Measurements from ENCODE around the gene CHST2. TPM values are rescaled to one million over a fixed set of nuclear protein-coding genes. Genes with fewer than 3 reads are reported as not detected.

The CHST2 gene
- total RNA-seq, 2 experiments from 2014 or later = 6.0 to 6.9 TPM

DNA sequence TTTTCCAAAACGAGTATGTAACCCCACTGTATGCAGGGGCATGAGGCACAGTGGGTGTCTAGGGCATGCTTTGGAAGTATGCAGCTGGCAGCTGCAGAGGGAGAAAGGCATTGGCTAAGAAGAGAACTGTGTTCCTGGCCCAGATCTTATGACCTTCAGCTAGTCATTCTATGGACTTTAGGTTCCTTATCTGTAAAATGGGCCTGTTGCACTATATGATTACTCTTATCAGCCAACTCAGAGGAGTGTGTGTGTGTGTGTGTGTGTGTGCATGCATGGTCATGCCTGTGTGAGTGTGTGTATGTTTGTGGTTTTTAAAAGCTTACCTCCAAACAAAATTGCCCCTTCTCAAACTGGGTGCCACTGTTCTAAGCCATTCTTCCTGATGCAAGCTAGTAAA lies 27.4 kb upstream of the CHST2 start:
- no peaks in the 10 kb centered on the region for H3K27me3 Mint-ChIP-seq
- H3K4me1 Mint-ChIP-seq (ENCODE audit: low read depth) = no peaks in the 10 kb centered on the region
- ChIA-PET CTCF (no interaction called here), POLR2A (no interaction called here)
- H3K27ac Mint-ChIP-seq = no peak overlapping the region
- no peak for DNase-seq
- TF ChIP-seq, protein P1, sequence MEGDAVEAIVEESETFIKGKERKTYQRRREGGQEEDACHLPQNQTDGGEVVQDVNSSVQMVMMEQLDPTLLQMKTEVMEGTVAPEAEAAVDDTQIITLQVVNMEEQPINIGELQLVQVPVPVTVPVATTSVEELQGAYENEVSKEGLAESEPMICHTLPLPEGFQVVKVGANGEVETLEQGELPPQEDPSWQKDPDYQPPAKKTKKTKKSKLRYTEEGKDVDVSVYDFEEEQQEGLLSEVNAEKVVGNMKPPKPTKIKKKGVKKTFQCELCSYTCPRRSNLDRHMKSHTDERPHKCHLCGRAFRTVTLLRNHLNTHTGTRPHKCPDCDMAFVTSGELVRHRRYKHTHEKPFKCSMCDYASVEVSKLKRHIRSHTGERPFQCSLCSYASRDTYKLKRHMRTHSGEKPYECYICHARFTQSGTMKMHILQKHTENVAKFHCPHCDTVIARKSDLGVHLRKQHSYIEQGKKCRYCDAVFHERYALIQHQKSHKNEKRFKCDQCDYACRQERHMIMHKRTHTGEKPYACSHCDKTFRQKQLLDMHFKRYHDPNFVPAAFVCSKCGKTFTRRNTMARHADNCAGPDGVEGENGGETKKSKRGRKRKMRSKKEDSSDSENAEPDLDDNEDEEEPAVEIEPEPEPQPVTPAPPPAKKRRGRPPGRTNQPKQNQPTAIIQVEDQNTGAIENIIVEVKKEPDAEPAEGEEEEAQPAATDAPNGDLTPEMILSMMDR (IDR thresholded peaks at IDR 0.05) = no peak
- ATAC-seq = no peak
- no peaks in the 10 kb centered on the region for H3K36me3 Mint-ChIP-seq (ENCODE audit: low read depth)
- no peak overlapping the region for H3K4me3 Mint-ChIP-seq
- intact Hi-C loops (cut with micrococcal nuclease) = no loop called here
- H3K9me3 Mint-ChIP-seq = no peaks in the 10 kb centered on the region

DNA sequence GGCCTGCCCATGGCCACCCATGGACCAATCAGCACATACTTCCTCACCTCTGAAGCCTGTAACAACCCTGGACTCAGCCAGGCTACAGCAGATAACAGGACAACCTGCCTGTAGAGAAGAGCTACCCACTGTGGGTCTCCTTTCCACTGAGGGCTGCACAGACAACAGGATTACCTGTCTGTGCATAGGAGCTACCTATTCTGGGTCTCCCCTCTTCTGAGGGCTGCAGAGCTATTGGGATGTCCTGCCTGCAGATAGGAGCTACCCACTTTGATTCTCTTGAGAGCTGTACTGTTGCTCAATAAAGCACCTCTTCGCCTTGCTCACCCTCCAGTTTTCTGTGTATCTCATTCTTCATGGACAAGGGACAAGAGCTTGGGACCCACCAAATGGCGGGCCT lies 23.8 kb upstream of the CHST2 start:
- DNase-seq = no peak
- Mint-ChIP-seq H3K9me3 (no peaks in the 10 kb centered on the region), H3K27ac (no peak overlapping the region), H3K27me3 (peaks cover 3% of the 10 kb centered on the region), H3K4me1 (ENCODE audit: low read depth) (no peaks in the 10 kb centered on the region), H3K4me3 (no peak overlapping the region), H3K36me3 (ENCODE audit: low read depth) (no peaks in the 10 kb centered on the region)
- POLR2A ChIA-PET = no interaction called here
- ATAC-seq = no peak
- intact Hi-C loops (cut with micrococcal nuclease) = no loop called here
- TF ChIP-seq, protein P1 (IDR thresholded peaks at IDR 0.05) = no peak
- CTCF ChIA-PET = no interaction called here

GRCh38 chr3:143098032-143098764 lies 21.4 kb upstream of the CHST2 start:
- Mint-ChIP-seq H3K27me3 (peaks cover 4% of the 10 kb centered on the region), H3K4me3 (no peak overlapping the region), H3K4me1 (ENCODE audit: low read depth) (no peaks in the 10 kb centered on the region), H3K36me3 (ENCODE audit: low read depth) (no peaks in the 10 kb centered on the region), H3K27ac (no peak overlapping the region), H3K9me3 (no peaks in the 10 kb centered on the region)
- POLR2A ChIA-PET = interaction anchor here (0.6 kb wide), 1 partner anchor 531 kb away, joined by 3 read pairs; no protein-coding TSS in a partner anchor
- no peak for DNase-seq
- intact Hi-C loops (cut with micrococcal nuclease) = no loop called here
- ATAC-seq = no peak
- CTCF ChIA-PET = no interaction called here
- TF ChIP-seq, protein P1 (IDR thresholded peaks at IDR 0.05) = no peak

DNA sequence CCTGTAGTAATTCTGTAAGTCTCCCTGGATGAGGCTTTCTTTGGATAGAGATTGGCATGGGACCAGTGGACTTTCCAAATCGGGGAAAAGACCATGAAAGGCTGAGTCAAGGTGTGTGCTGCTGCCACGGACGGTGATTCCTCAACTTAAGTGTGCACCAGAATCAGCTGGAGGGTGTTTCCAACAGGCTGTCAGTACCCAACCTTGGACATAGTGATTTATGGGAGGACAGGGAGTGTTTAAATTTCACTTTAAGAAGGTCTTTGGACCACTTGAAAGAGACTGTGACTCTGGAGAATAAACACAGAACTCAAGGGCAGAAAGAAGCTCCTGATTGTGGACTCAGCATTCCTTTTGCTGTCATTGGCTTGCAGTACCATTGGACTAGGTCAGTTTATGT lies 20.4 kb upstream of the CHST2 start:
- Mint-ChIP-seq H3K36me3 (ENCODE audit: low read depth) (no peaks in the 10 kb centered on the region), H3K4me1 (ENCODE audit: low read depth) (peaks cover 3% of the 10 kb centered on the region), H3K9me3 (peaks cover 2% of the 10 kb centered on the region), H3K27ac (no peak overlapping the region), H3K4me3 (no peak overlapping the region), H3K27me3 (peaks cover 4% of the 10 kb centered on the region)
- ATAC-seq (no peak), DNase-seq (no peak)
- ChIA-PET CTCF (no interaction called here), POLR2A (interaction anchor here (0.6 kb wide), 1 partner anchor 530 kb away, joined by 3 read pairs; no protein-coding TSS in a partner anchor)
- TF ChIP-seq, protein P1 (IDR thresholded peaks at IDR 0.05) = no peak
- intact Hi-C loops (cut with micrococcal nuclease) = no loop called here

GRCh38 chr3:143099690-143100089 lies 19.9 kb upstream of the CHST2 start:
- DNase-seq (no peak), ATAC-seq (no peak)
- intact Hi-C loops (cut with micrococcal nuclease) = no loop called here
- peaks cover 4% of the 10 kb centered on the region for H3K9me3 Mint-ChIP-seq
- TF ChIP-seq, protein P1 (IDR thresholded peaks at IDR 0.05) = no peak
- peaks cover 4% of the 10 kb centered on the region for H3K27me3 Mint-ChIP-seq
- ChIA-PET CTCF (no interaction called here), POLR2A (no interaction called here)
- H3K4me1 Mint-ChIP-seq (ENCODE audit: low read depth) = peaks cover 3% of the 10 kb centered on the region
- H3K36me3 Mint-ChIP-seq (ENCODE audit: low read depth) = peaks cover 2% of the 10 kb centered on the region
- no peak overlapping the region for H3K4me3 Mint-ChIP-seq
- H3K27ac Mint-ChIP-seq = no peak overlapping the region
